GM19043 (cell line): ENCODE data around the gene NUDT2.
"Not testable (repeated sequence)": the region's sequence is repeated elsewhere in the genome, so short reads cannot be mapped to it uniquely, and the experiment has no call there.

Experiments
- ATAC-seq: cut with Tn5 transposase; IDR thresholded peaks from one replicate; pipeline ENCODE4 v1.9.1; 2021; ENCODE audit warnings: low read depth; ENCODE audit not compliant: unreplicated experiment

The NUDT2 gene

GRCh38 chr9:34334916-34335315 lies 5.5 kb downstream of the NUDT2 start:
- ATAC-seq, result no peak

GRCh38 chr9:34335376-34335775 lies 6.0 kb downstream of the NUDT2 start:
- no peak for ATAC-seq

GRCh38 chr9:34337403-34337802 lies 8.0 kb downstream of the NUDT2 start:
- ATAC-seq, result no peak

GRCh38 chr9:34338079-34338478 lies 8.7 kb downstream of the NUDT2 start:
- ATAC-seq, result not testable (repeated sequence)

- ATAC-seq, result no peak
Observed at GRCh38 chr9:34338665-34339385, 9.5 kb downstream of the NUDT2 start.

GRCh38 chr9:34341659-34342295 lies 12.4 kb downstream of the NUDT2 start:
- ATAC-seq, result no peak

GRCh38 chr9:34343090-34343489 lies 13.7 kb downstream of the NUDT2 start:
- ATAC-seq, result no peak

GRCh38 chr9:34343605-34344004 lies 14.2 kb downstream of the NUDT2 start:
- ATAC-seq, result no peak

- ATAC-seq, result no peak
Observed at GRCh38 chr9:34346873-34347799, 17.8 kb downstream of the NUDT2 start.

GRCh38 chr9:34347800-34348158 lies 18.4 kb downstream of the NUDT2 start:
- no peak for ATAC-seq

GRCh38 chr9:34349324-34349723 lies 20.0 kb downstream of the NUDT2 start:
- no peak for ATAC-seq

- not testable (repeated sequence) for ATAC-seq
Observed at GRCh38 chr9:34352122-34352652, 22.8 kb downstream of the NUDT2 start.

- ATAC-seq, result not testable (repeated sequence)
Observed at GRCh38 chr9:34352957-34353356, 23.6 kb downstream of the NUDT2 start.

GRCh38 chr9:34362614-34363214 lies 33.3 kb downstream of the NUDT2 start:
- ATAC-seq, result no peak

GRCh38 chr9:34363619-34364351 lies 34.4 kb downstream of the NUDT2 start:
- no peak for ATAC-seq

- no peak for ATAC-seq
Observed at GRCh38 chr9:34365282-34365681, 35.9 kb downstream of the NUDT2 start.

- no peak for ATAC-seq
Observed at GRCh38 chr9:34366365-34366764, 37.0 kb downstream of the NUDT2 start.

- not testable (repeated sequence) for ATAC-seq
Observed at GRCh38 chr9:34367751-34368410, 38.5 kb downstream of the NUDT2 start.

- not testable (repeated sequence) for ATAC-seq
Observed at GRCh38 chr9:34368796-34369195, 39.4 kb downstream of the NUDT2 start.
